Activated naive CD4-positive, alpha-beta T cell treated with anti-CD3 and anti-CD28 coated beads, Interleukin-2, amount 10 ng/mL, durations not matched to agents 7 days and 5 days (primary cell): ENCODE measurements around the gene KCNAB3.
"Not testable (repeated sequence)": the region's sequence is repeated elsewhere in the genome, so short reads cannot be mapped to it uniquely, and the experiment has no call there.

Experiments used
- CTCF ChIA-PET: fragments of 350-600 bp; sonication (Branson Sonifier 250); formaldehyde crosslinking; loops from one replicate; lab custom pipeline; 2021; ENCODE audit warnings: antibody characterized with exemption; lab: Charles Lee
- DNase-seq: peaks from one replicate; pipeline ENCODE4 v3.0.0-alpha.2; 2020
- H3K27ac Mint-ChIP-seq: one replicate; pipeline ENCODE4 v1.8.0; 2021; ENCODE audit warnings: mild to moderate bottlenecking, moderate library complexity, mixed read lengths
- H3K27me3 Mint-ChIP-seq: one replicate; pipeline ENCODE4 v1.8.0; 2021; ENCODE audit warnings: mild to moderate bottlenecking, mixed read lengths
- H3K36me3 Mint-ChIP-seq: one replicate; pipeline ENCODE4 v1.8.0; 2021; ENCODE audit warnings: mixed read lengths
- H3K4me1 Mint-ChIP-seq: one replicate; pipeline ENCODE4 v1.8.0; 2021; ENCODE audit warnings: mixed read lengths
- H3K4me3 Mint-ChIP-seq: one replicate; pipeline ENCODE4 v1.8.0; 2021; ENCODE audit warnings: mild to moderate bottlenecking, moderate library complexity, mixed read lengths
- H3K9me3 Mint-ChIP-seq: one replicate; pipeline ENCODE4 v1.8.0; 2021; ENCODE audit warnings: mixed read lengths

Gene KCNAB3

DNA sequence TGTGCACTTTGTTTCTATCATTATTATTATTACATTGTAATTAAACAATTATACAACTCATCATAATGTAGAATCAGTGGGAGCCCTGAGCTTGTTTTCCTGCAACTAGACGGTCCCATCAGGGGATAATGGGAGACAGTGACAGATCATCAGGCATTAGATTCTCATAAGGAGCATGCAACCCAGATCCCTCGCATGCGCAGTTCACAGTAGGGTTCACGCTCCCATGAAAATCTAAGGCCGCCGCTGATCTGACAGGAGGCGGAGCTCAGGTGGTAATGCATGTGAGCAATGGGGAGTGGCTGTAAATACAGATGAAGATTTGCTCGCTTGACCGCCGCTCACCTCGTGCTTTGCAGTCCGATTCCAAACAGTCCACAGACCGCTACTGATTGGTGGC is 23.6 kb upstream of the KCNAB3 start:
- H3K27ac Mint-ChIP-seq, H3K4me3 Mint-ChIP-seq, H3K27me3 Mint-ChIP-seq, H3K9me3 Mint-ChIP-seq, DNase-seq: not testable (repeated sequence)
- peaks cover 42% of the 10 kb centered on the region for H3K4me1 Mint-ChIP-seq
- CTCF ChIA-PET: interaction anchor here (0.6 to 1.8 kb wide), 3 partner anchors 20 to 287 kb away, joined by 3 to 4 read pairs (median 3); no protein-coding TSS in a partner anchor
- peaks cover 22% of the 10 kb centered on the region for H3K36me3 Mint-ChIP-seq

DNA sequence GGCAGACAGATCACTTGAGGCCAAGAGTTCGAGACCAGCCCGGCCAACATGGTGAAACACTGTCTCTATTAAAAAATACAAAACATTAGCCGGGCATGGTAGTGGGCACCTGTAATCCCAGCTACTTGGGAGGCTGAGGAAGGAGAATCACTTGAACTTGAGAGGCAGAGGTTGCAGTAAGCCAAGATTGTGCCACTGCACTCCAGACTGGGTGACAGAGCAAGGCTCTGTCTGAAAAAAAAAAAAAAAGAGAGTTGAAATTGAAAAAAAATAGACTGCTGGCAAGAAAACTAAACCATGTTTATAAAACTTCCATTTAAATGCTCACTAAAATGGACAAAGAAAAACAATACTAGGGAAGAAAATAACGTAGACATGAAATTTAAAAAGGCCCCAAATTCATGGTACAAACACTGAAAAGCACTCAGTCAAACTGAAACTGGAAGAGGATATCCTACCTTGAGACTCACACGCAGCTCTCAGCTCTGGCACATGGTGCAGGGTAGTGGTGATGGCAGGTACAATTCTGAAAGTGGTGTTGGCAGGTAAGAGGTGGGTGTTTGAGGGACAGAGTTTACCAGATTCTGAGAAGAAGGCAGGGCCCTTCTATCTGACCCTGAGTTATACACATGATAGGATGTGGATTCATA is 21.6 kb upstream of the KCNAB3 start:
- Mint-ChIP-seq H3K9me3 (no peaks in the 10 kb centered on the region), H3K27ac (peak overlapping the region; percentile 86), H3K36me3 (peaks cover 39% of the 10 kb centered on the region), H3K27me3 (no peaks in the 10 kb centered on the region), H3K4me1 (peaks cover 45% of the 10 kb centered on the region), H3K4me3 (peak overlapping the region; percentile 0)
- DNase-seq: peak; percentile 72
- CTCF ChIA-PET: no interaction called here

DNA sequence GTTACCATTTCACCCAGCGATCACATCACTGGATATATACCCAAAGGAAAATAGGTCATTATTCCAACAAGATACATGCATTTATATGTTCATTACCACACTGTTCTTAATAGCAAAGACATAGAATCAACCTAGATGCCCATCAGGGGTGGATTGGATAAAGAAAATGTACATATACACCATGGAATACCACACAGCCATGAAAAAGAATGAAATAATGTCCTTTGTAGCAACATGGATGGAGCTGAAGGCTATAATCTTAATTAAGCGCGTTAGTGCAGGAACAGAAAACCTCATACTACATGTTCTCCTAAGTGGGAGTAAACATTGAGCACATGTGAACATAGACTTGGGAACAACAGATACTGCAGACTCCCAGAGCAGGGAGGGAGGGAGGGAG is 20.9 kb upstream of the KCNAB3 start:
- Mint-ChIP-seq H3K27me3 (no peaks in the 10 kb centered on the region), H3K9me3 (no peaks in the 10 kb centered on the region), H3K4me3 (no peak overlapping the region), H3K36me3 (peaks cover 46% of the 10 kb centered on the region), H3K27ac (peak overlapping the region; percentile 86), H3K4me1 (peaks cover 47% of the 10 kb centered on the region)
- no peak for DNase-seq
- CTCF ChIA-PET: interaction anchor here (0.5 kb wide), 1 partner anchor 31 kb away, joined by 3 read pairs; no protein-coding TSS in a partner anchor

DNA sequence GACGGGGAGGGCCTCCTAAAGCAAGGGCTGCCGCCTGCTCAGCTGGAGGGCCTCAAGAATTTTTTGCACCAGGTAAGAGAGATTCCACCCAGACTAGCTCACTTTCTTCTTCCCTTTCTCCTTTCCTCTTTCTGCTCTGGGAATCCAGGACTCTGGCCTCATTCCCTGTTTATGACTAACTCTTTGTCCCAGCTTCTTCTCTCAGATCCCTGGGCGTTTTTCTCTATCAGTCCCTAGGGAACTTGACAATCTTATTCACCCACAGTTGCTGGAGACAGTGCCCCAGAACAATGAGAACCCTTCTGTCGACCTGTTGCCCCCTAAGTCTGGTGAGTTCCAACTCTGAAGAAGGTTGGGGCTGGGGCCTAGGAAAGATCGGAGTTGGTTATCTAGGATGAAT is 18.0 kb upstream of the KCNAB3 start:
- H3K9me3 Mint-ChIP-seq: no peaks in the 10 kb centered on the region
- no peak for DNase-seq
- H3K27me3 Mint-ChIP-seq: no peaks in the 10 kb centered on the region
- H3K4me1 Mint-ChIP-seq: peaks cover 34% of the 10 kb centered on the region
- peaks cover 68% of the 10 kb centered on the region for H3K36me3 Mint-ChIP-seq
- CTCF ChIA-PET: interaction anchor here (4.3 kb wide), 1 partner anchor 15 kb away, joined by 21 read pairs; the partner anchor contains the start of genes CNTROB and TRAPPC1
- no peak overlapping the region for H3K4me3 Mint-ChIP-seq
- H3K27ac Mint-ChIP-seq: no peak overlapping the region

DNA sequence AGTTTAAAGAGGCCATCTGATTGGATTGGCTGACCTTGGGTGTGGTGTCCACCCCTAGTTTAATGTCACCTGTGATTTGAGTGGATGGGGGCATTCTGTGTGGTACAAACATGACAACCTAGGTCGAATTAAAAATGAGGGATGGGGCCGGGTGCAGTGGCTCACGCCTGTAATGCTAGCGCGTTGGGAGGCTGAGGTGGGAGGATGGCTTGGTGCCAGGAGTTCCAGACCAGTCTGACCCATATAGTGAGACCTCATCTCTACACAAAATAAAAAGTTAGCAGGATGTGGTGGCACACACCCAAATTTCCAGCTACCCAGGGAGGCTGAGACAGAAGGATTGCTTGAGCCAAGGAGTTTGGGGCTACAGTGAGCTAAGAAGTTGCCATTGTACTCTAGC is 16.8 kb upstream of the KCNAB3 start:
- Mint-ChIP-seq H3K9me3 (no peaks in the 10 kb centered on the region), H3K27ac (no peak overlapping the region), H3K27me3 (no peaks in the 10 kb centered on the region), H3K36me3 (peaks cover 76% of the 10 kb centered on the region), H3K4me1 (peaks cover 24% of the 10 kb centered on the region), H3K4me3 (no peak overlapping the region)
- CTCF ChIA-PET: interaction anchor here (3.9 to 4.3 kb wide), 2 partner anchors 14 to 42 kb away, joined by 14 to 21 read pairs; partner anchors contain the start of genes CNTROB and TRAPPC1
- no peak for DNase-seq

DNA sequence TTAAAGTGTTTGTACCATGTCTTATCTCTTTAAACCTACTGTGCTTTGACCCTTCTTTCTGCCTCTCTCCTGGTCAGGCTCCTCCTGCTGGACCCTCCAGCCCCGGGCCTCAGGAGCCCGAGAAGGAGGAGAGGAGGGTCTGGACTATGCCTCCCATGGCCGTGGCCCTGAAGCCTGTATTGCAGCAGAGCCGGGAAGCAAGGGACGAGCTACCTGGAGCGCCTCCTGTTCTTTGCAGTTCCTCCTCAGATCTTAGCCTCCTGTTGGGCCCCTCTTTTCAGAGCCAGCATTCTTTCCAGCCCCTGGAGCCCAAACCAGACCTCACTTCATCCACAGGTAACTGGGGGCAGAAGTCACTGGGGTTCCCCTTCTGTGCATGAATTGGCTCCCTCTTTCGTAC is 16.0 kb upstream of the KCNAB3 start:
- CTCF ChIA-PET: interaction anchor here (3.9 to 4.3 kb wide), 2 partner anchors 13 to 43 kb away, joined by 14 to 21 read pairs; partner anchors contain the start of genes CNTROB and TRAPPC1
- Mint-ChIP-seq H3K36me3 (peaks cover 81% of the 10 kb centered on the region), H3K27ac (peak overlapping the region; percentile 28), H3K9me3 (no peaks in the 10 kb centered on the region), H3K4me3 (no peak overlapping the region), H3K4me1 (peaks cover 17% of the 10 kb centered on the region), H3K27me3 (no peaks in the 10 kb centered on the region)
- no peak for DNase-seq

DNA sequence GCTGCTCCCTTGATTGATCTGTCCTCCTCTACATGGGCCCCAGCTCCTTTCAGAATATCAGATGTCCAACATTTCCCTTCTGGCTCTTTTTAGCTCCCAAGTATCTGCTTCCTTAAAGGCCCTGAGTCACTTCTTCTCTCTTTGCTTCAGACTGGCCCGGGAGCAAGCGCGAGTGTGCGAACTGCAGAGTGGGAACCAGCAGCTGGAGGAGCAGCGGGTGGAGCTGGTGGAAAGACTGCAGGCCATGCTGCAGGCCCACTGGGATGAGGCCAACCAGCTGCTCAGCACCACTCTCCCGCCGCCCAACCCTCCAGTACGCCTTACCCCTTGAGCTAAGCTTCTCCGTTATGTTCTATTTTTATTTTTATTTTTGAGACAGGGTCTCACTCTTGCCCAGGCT is 14.7 kb upstream of the KCNAB3 start:
- Mint-ChIP-seq H3K9me3 (no peaks in the 10 kb centered on the region), H3K27ac (no peak overlapping the region), H3K36me3 (peaks cover 82% of the 10 kb centered on the region), H3K4me1 (peaks cover 7% of the 10 kb centered on the region), H3K27me3 (no peaks in the 10 kb centered on the region), H3K4me3 (no peak overlapping the region)
- CTCF ChIA-PET: interaction anchor here (0.6 to 4.3 kb wide), 4 partner anchors 11 to 87 kb away, joined by 3 to 21 read pairs (median 8); partner anchors contain the start of genes CNTROB, NAA38 and TRAPPC1
- no peak for DNase-seq

DNA sequence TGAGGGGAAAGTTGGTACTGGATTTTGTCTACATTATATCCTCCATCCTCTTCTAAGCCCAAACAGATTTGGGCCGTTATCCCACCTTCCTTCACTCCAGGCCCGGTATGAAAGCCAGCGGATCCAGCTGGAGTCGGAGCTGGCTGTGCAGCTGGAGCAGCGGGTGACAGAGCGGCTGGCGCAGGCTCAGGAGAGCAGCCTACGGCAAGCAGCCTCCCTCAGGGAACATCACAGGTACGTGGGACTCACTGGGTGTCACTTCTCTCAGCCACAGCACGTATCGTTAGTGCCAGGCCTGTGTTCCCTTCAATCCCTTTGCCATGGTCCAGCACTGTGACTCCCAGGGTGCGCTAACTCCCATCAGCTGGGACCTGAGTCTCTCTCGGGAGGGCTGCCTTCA is 13.6 kb upstream of the KCNAB3 start:
- no peak overlapping the region for H3K27ac Mint-ChIP-seq
- H3K4me1 Mint-ChIP-seq: peaks cover 5% of the 10 kb centered on the region
- no peak for DNase-seq
- CTCF ChIA-PET: interaction anchor here (3.9 kb wide), 1 partner anchor 45 kb away, joined by 14 read pairs; no protein-coding TSS in a partner anchor
- no peaks in the 10 kb centered on the region for H3K9me3 Mint-ChIP-seq
- H3K27me3 Mint-ChIP-seq: no peaks in the 10 kb centered on the region
- H3K4me3 Mint-ChIP-seq: no peak overlapping the region
- peaks cover 76% of the 10 kb centered on the region for H3K36me3 Mint-ChIP-seq

DNA sequence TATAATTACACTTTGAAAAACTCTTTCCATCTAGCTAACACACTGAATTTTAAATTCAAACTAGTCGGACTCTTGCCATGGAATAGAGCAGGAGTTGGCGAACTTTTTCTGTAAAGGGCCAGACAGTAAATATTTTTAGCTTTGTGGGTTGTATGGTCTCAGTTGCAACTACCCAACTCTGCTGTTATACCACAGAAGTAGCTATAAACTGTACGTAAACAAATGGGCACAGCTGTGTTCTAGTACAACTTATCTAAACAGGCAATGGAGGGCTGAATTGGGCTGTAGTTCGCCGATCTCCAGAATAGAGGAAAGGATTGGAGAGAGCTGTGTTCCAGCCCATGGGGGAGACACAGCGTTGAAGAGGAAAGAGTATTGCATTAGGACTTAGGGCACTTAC is 11.1 kb upstream of the KCNAB3 start:
- Mint-ChIP-seq H3K9me3 (no peaks in the 10 kb centered on the region), H3K4me3 (no peak overlapping the region), H3K27me3 (no peaks in the 10 kb centered on the region), H3K27ac (no peak overlapping the region), H3K4me1 (peaks cover 6% of the 10 kb centered on the region), H3K36me3 (peaks cover 69% of the 10 kb centered on the region)
- DNase-seq: no peak
- CTCF ChIA-PET: interaction anchor here (0.9 to 2.0 kb wide), 4 partner anchors 9 to 77 kb away, joined by 4 to 8 read pairs (median 6); partner anchors contain the start of genes CNTROB and TRAPPC1

DNA sequence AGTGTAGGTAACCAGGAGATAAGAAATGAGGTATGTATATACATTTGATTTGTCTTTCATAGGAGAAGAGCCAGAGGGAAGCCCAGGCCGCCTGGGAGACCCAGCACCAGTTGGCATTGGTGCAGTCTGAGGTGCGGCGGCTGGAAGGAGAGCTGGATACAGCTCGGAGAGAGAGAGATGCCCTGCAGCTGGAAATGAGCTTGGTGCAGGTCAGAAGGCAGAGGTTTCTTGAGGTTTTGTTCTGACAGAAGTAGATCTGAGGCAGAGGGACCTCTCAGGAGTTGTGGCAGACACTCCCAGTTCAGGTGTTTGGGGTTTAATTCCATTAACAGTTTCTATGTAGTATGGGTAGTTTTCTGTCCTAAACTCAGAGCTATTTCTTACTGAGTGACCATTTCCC is 10.4 kb upstream of the KCNAB3 start:
- CTCF ChIA-PET: interaction anchor here (0.9 to 2.0 kb wide), 4 partner anchors 8 to 76 kb away, joined by 4 to 8 read pairs (median 6); partner anchors contain the start of genes CNTROB and TRAPPC1
- Mint-ChIP-seq H3K9me3 (no peaks in the 10 kb centered on the region), H3K27ac (no peak overlapping the region), H3K36me3 (peaks cover 68% of the 10 kb centered on the region), H3K4me1 (peaks cover 10% of the 10 kb centered on the region), H3K27me3 (no peaks in the 10 kb centered on the region), H3K4me3 (no peak overlapping the region)
- no peak for DNase-seq

DNA sequence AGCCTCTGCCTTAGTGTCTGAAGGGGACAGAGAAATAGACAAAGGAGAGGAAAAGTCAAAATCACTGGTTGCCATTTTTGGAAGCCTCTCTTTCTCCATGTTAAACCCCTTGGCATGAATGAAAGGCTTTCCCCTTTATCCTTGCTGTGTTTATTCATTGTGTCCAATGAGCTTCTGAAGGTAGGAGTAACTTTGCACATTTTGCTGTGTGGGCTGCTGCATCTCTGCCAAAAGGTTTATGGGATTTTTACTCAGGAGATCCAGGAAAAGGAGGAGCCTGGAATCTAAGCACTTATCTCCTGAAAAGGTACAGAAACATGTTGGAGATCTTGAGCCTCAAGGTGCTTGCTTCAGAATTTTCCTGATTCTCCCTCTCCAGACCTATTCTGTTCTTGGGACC is 6.2 kb upstream of the KCNAB3 start:
- H3K9me3 Mint-ChIP-seq: no peaks in the 10 kb centered on the region
- CTCF ChIA-PET: interaction anchor here (1.1 to 1.2 kb wide), 2 partner anchors 54 to 102 kb away, joined by 3 to 4 read pairs; partner anchors contain the start of gene KDM6B
- no peaks in the 10 kb centered on the region for H3K27me3 Mint-ChIP-seq
- H3K27ac Mint-ChIP-seq: no peak overlapping the region
- no peak for DNase-seq
- H3K4me1 Mint-ChIP-seq: peaks cover 39% of the 10 kb centered on the region
- peaks cover 47% of the 10 kb centered on the region for H3K36me3 Mint-ChIP-seq
- no peak overlapping the region for H3K4me3 Mint-ChIP-seq

DNA sequence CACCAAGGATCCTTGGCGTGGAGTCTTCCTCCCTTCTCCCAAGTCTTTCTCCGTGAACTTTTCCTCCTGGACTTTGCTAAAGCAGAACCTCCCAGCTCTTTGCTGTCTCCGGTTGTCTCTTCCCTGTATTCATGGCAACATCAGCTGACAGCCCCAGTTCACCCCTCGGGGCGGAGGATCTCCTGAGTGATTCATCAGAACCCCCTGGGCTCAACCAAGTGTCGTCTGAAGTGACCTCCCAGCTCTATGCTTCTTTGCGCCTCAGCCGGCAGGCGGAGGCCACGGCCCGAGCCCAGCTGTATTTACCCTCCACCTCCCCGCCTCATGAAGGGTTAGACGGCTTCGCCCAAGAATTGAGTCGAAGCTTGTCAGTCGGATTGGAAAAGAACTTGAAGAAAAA is 3.3 kb upstream of the KCNAB3 start:
- DNase-seq: peak; percentile 55
- Mint-ChIP-seq H3K9me3 (no peaks in the 10 kb centered on the region), H3K4me1 (peaks cover 52% of the 10 kb centered on the region), H3K36me3 (peaks cover 42% of the 10 kb centered on the region), H3K4me3 (peak overlapping the region; percentile 91), H3K27ac (peak overlapping the region; percentile 95), H3K27me3 (no peaks in the 10 kb centered on the region)
- CTCF ChIA-PET: interaction anchor here (0.5 to 3.9 kb wide), 21 partner anchors 7 to 299 kb away, joined by 3 to 33 read pairs (median 4); partner anchors contain the start of genes NAA38 and RNF227

DNA sequence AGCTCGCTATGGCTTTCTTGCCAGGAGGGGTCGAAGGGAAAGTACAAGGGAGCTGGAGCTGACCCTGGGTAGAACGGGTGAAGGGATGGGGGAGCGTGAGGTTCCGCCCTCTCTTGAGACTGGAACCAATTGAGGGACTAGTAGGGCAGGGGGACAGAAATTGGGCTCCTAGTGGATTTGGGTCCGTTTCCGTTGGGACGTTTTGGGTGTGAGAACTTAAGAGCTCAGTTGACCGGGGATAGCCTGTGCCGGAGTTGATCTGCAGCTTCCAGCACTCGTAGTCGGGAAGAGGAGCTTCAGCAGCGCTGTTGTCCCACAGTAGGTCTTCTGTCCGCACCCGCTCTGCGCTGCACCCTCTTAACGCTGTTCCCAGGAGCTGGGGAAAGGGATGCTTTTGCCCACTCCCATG is 2.8 kb upstream of the KCNAB3 start:
- H3K27ac Mint-ChIP-seq: peak overlapping the region; percentile 95
- DNase-seq: peak; percentile 53
- no peaks in the 10 kb centered on the region for H3K9me3 Mint-ChIP-seq
- CTCF ChIA-PET: interaction anchor here (0.5 to 3.9 kb wide), 21 partner anchors 8 to 299 kb away, joined by 3 to 33 read pairs (median 4); partner anchors contain the start of genes NAA38 and RNF227
- no peaks in the 10 kb centered on the region for H3K27me3 Mint-ChIP-seq
- H3K36me3 Mint-ChIP-seq: peaks cover 43% of the 10 kb centered on the region
- H3K4me3 Mint-ChIP-seq: peak overlapping the region; percentile 91
- H3K4me1 Mint-ChIP-seq: peaks cover 53% of the 10 kb centered on the region

DNA sequence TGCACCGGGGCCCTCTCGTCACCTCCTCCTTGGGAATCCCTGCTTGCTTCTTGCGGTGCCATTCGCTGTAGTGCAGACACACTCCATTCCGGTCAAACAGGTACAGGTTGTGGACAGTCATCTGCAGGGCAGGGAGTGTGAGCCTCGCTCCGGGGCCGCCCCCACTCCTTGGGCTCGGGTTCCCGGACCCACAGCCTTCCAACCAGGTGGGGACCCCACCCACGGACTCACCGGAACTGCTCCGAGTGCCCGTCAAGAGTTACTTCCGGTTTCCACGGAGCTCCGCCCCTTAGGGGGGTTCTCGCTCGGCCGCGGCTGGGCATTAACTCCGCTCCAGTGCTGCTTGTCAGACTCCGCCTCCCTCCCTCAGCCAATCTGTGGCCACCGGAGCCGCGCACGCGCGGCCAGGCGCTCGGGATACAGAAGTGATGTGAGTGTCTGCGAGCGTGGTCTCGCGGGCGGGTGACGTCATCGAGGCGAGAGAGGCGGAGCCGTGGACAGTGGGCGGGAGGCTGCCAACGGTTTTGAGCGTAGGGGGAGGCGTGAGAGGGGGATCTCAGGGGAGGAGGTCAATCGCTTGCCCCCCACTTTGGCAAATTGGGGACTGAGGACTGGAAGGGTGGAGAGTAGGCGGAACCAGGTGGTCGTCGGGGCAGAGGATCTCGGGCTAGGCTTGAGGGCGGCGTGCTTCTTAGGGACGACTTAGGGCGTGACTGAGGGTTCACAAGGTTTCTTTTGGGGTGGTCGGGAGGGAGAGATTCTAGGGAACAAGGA is 2.2 kb upstream of the KCNAB3 start, which contains the start of the genes CNTROB and TRAPPC1:
CNTROB (plus strand) TSS at position 498 of the 774 bp plus-strand sequence. CDS start 874 bp downstream, outside the sequence.
TRAPPC1 (minus strand) TSS at position 238 of the 774 bp plus-strand sequence; CDS start at position 121, 117 bp downstream.
- CTCF ChIA-PET: interaction anchor here (0.5 to 3.9 kb wide), 18 partner anchors 8 to 298 kb away, joined by 3 to 33 read pairs (median 4); partner anchors contain the start of genes NAA38, RNF227 and TP53
- DNase-seq: peak; percentile 100
- H3K27me3 Mint-ChIP-seq: no peaks in the 10 kb centered on the region
- H3K36me3 Mint-ChIP-seq: peaks cover 39% of the 10 kb centered on the region
- H3K9me3 Mint-ChIP-seq: no peaks in the 10 kb centered on the region
- peak within 1 kb of the TSS; percentile 91 for H3K4me3 Mint-ChIP-seq
- peak within 1 kb of the TSS; percentile 95 for H3K27ac Mint-ChIP-seq
- peaks cover 52% of the 10 kb centered on the region for H3K4me1 Mint-ChIP-seq
